HepG2 (cell line): ENCODE measurements around the gene IL1RL2. TPM values are rescaled to one million over a fixed set of nuclear protein-coding genes. Genes with fewer than 3 reads are reported as not detected.

Source experiments
- ARNT2 ChIP-seq: sonication (generic); formaldehyde crosslinking; IDR thresholded peaks from 2 replicates; pipeline ENCODE4 v1.8.0; 2022; ENCODE audit warnings: mild to moderate bottlenecking, low read depth, missing genetic modification reagents, moderate library complexity
- ATF7-NPFF ChIP-seq: sonication (generic); formaldehyde crosslinking; IDR thresholded peaks from 2 replicates; pipeline ENCODE4 v1.8.1; 2023; ENCODE audit warnings: mild to moderate bottlenecking, low read depth, missing genetic modification reagents, moderate library complexity
- GATAD2A ChIP-seq: IDR thresholded peaks from 2 replicates; pipeline ENCODE4 v1.6.1; 2016
- HDAC2 ChIP-seq: sonication (generic); formaldehyde crosslinking; IDR thresholded peaks from 2 replicates; pipeline ENCODE4 v1.4.0; 2020; ENCODE audit warnings: missing genetic modification reagents
- HES4 ChIP-seq: sonication (generic); formaldehyde crosslinking; IDR thresholded peaks from 2 replicates; pipeline ENCODE4 v1.9.0; 2021; ENCODE audit warnings: mild to moderate bottlenecking, missing genetic modification reagents, borderline replicate concordance
- HOMEZ ChIP-seq: IDR thresholded peaks from 2 replicates; pipeline ENCODE4 v1.6.1; 2016; ENCODE audit warnings: low read depth
- IKZF5 ChIP-seq: IDR thresholded peaks from 2 replicates; pipeline ENCODE4 v1.6.1; 2018; ENCODE audit warnings: missing genetic modification reagents, mild to moderate bottlenecking, missing compliant biosample characterization
- MED1 ChIP-seq: sonication (generic); formaldehyde crosslinking; IDR thresholded peaks from 2 replicates; pipeline ENCODE4 v1.4.0; 2020; ENCODE audit warnings: missing genetic modification reagents
- MXD1 ChIP-seq: sonication (generic); formaldehyde crosslinking; IDR thresholded peaks from 2 replicates; pipeline ENCODE4 v1.4.0; 2020; ENCODE audit warnings: mild to moderate bottlenecking, missing genetic modification reagents
- NFKBIZ ChIP-seq: IDR thresholded peaks from 2 replicates; pipeline ENCODE4 v1.6.1; 2018; ENCODE audit warnings: missing genetic modification reagents, missing compliant biosample characterization
- RXRA ChIP-seq: sonication (generic); formaldehyde crosslinking; IDR thresholded peaks from 2 replicates; pipeline ENCODE4 v1.5.1; 2020; ENCODE audit warnings: missing genetic modification reagents
- THRA ChIP-seq: sonication (generic); formaldehyde crosslinking; IDR thresholded peaks from 2 replicates; pipeline ENCODE4 v1.4.0; 2020; ENCODE audit warnings: missing genetic modification reagents, borderline replicate concordance
- ZBTB43 ChIP-seq: sonication (generic); formaldehyde crosslinking; conservative IDR thresholded peaks from 2 replicates; pipeline ENCODE4 v1.4.0; 2020; ENCODE audit warnings: missing genetic modification reagents
- ZEB1 ChIP-seq: IDR thresholded peaks from 2 replicates; pipeline ENCODE4 v1.6.1; 2012; ENCODE audit warnings: mild to moderate bottlenecking, low read depth, inconsistent platforms; ENCODE audit not compliant: insufficient replicate concordance
- ZFP37 ChIP-seq: sonication (generic); formaldehyde crosslinking; IDR thresholded peaks from 2 replicates; pipeline ENCODE4 v1.4.0; 2020; ENCODE audit warnings: missing genetic modification reagents, borderline replicate concordance
- ZMYM3 ChIP-seq: sonication (generic); formaldehyde crosslinking; IDR thresholded peaks from 2 replicates; pipeline ENCODE4 v1.5.1; 2020; ENCODE audit warnings: mild to moderate bottlenecking, missing genetic modification reagents
- ZNF17 ChIP-seq: sonication (generic); formaldehyde crosslinking; IDR thresholded peaks from 2 replicates; pipeline ENCODE4 v1.5.0; 2020; ENCODE audit warnings: mild to moderate bottlenecking, missing genetic modification reagents
- ZNF362 ChIP-seq: sonication (generic); formaldehyde crosslinking; IDR thresholded peaks from 2 replicates; pipeline ENCODE4 v1.4.0; 2020; ENCODE audit warnings: missing genetic modification reagents, mild to moderate bottlenecking, borderline replicate concordance
- ZNF503 ChIP-seq: sonication (generic); formaldehyde crosslinking; IDR thresholded peaks from 2 replicates; pipeline ENCODE4 v1.4.0; 2020; ENCODE audit warnings: missing genetic modification reagents
- ZNF547 ChIP-seq: sonication (generic); formaldehyde crosslinking; IDR thresholded peaks from 2 replicates; pipeline ENCODE4 v1.5.1; 2020; ENCODE audit warnings: mild to moderate bottlenecking, missing genetic modification reagents
- ZNF746 ChIP-seq: sonication (generic); formaldehyde crosslinking; IDR thresholded peaks from 2 replicates; pipeline ENCODE4 v1.8.0; 2022; ENCODE audit warnings: mild to moderate bottlenecking, missing genetic modification reagents
- polyA plus RNA-seq, 8 experiments: library from polyadenylated mRNA; depleted of rRNA in 3 of 8; stranded (reverse) in 7 of 8; unstranded in 1 of 8; fragments of >200 nt; fragmentation: Illumina TruSeq in 4 of 8; extraction: Trizol in 4 of 8; gene quantifications; 2 replicates each; pipeline versions ENCODE4 v1.2.1 to v1.2.3, GENCODE V29; 2011 to 2016; ENCODE audit warnings: low read depth in 4 of 8, missing spikeins in 1 of 8, mixed read lengths in 1 of 8; ENCODE audit not compliant: insufficient read depth in 1 of 8
- total RNA-seq, 5 experiments: library from RNA; depleted of rRNA; stranded (reverse); fragments of >200 nt; fragmentation: Illumina TruSeq; extraction: Trizol; gene quantifications; 2 replicates each; pipeline ENCODE4 v1.2.3, GENCODE V29; 2016; ENCODE audit warnings: low read depth in 1 of 5

IL1RL2 gene
- total and polyA plus RNA-seq, 2 of the 13 experiments (the other 11 are each of a cell fraction or from before 2014, with no cell fraction given): 0.03 TPM; not detected in 1

GRCh38 chr2:102194609-102195268 is 7.9 kb downstream of the IL1RL2 start (continued):
- no peak for TF ChIP-seq MXD1 (CRISPR knock-in tag)
- no peak for TF ChIP-seq ATF7-NPFF (CRISPR knock-in tag)
- no peak for TF ChIP-seq ZNF547
- peak; percentile 51; the same call in 1 of the 2 replicates for TF ChIP-seq HOMEZ (CRISPR knock-in tag)
- TF ChIP-seq ZNF746 (CRISPR knock-in tag): no peak
- peak; percentile 59 for TF ChIP-seq GATAD2A (CRISPR knock-in tag)
- no peak for TF ChIP-seq NFKBIZ
- TF ChIP-seq HES4 (CRISPR knock-in tag): no peak
- no peak for TF ChIP-seq ZFP37 (CRISPR knock-in tag)
- TF ChIP-seq HDAC2 (CRISPR knock-in tag): peak; percentile 45; the same call in 1 of the 2 replicates
- TF ChIP-seq ZNF362 (CRISPR knock-in tag): peak; percentile 84
- no peak for TF ChIP-seq ZEB1
- TF ChIP-seq ARNT2 (CRISPR knock-in tag): no peak
- no peak for TF ChIP-seq ZNF503 (CRISPR knock-in tag)
- no peak for TF ChIP-seq ZNF17 (CRISPR knock-in tag)
- TF ChIP-seq RXRA (CRISPR knock-in tag): peak; percentile 64; the same call in 1 of the 2 replicates
- TF ChIP-seq ZMYM3 (CRISPR knock-in tag): 0 out of 2 replicates have a peak, but pooled peaks have one; percentile 30
- 0 out of 2 replicates have a peak, but pooled peaks have one; percentile 32 for TF ChIP-seq IKZF5 (CRISPR knock-in tag)
- TF ChIP-seq THRA (CRISPR knock-in tag): 0 out of 2 replicates have a peak, but pooled peaks have one; percentile 66
- peak; percentile 80; the same call in 1 of the 2 replicates for TF ChIP-seq ZBTB43 (CRISPR knock-in tag)
- peak; percentile 28; the same call in 1 of the 2 replicates for TF ChIP-seq MED1 (CRISPR knock-in tag)
